ENCODE results near the gene ATCAY. TPM values are rescaled to one million over a fixed set of nuclear protein-coding genes. Genes with fewer than 3 reads are reported as not detected.

Gene ATCAY
- total RNA-seq (not detected), polyA plus RNA-seq (0.05 TPM)
- long read RNA-seq, donor 1 = 0 reads
- long read RNA-seq, donor 2 = 0 reads
- long read RNA-seq, donor 3 = 0 reads
- long read RNA-seq, donor 4 = 0 reads

GRCh38 chr19:3880471-3881271, at the start of gene ATCAY:
TSS of gene ATCAY (plus strand) at chr19:3880685. CDS start at chr19:3885768, 5,083 bp downstream.
- ATAC-seq (no peak), DNase-seq (peak in 1 of 3 donors; percentile 39)
- Histone ChIP-seq H3K4me3 (ENCODE audit: low read length) (no peak within 1 kb of the TSS), H3K9me3 (ENCODE audit: control insufficient read depth, low read length) (no peaks in the 10 kb centered on the region), H3K27ac (ENCODE audit: low read length) (no peak within 1 kb of the TSS), H3K4me1 (ENCODE audit: control insufficient read depth, insufficient read depth, low read length) (no peaks in the 10 kb centered on the region), H3K27me3 (ENCODE audit: control insufficient read depth, insufficient read depth) (no peaks in the 10 kb centered on the region)
- intact Hi-C loops (cut with DNase I) = no loop called here
- WGBS = 1% methylated on average over 49 of the region's 49 CpGs

- intact Hi-C loops (cut with DNase I) = no loop called here
- ATAC-seq = peak in 1 of 2 donors; percentile 22
- H3K27me3 ChIP-seq (ENCODE audit: control insufficient read depth, insufficient read depth) = no peaks in the 10 kb centered on the region
- H3K9me3 ChIP-seq (ENCODE audit: control insufficient read depth, low read length) = no peaks in the 10 kb centered on the region
- WGBS = 69% methylated on average over 19 of the region's 19 CpGs
- no peak for DNase-seq
- H3K27ac ChIP-seq (ENCODE audit: low read length) = no peak overlapping the region
- H3K4me1 ChIP-seq (ENCODE audit: control insufficient read depth, insufficient read depth, low read length) = no peaks in the 10 kb centered on the region
- H3K4me3 ChIP-seq (ENCODE audit: low read length) = no peak overlapping the region
These were observed 48.9 kb upstream of the ATCAY start for GRCh38 chr19:3831601-3832000.

GRCh38 chr19:3832001-3832400, 48.5 kb upstream of the ATCAY start:
- no peak overlapping the region for H3K4me3 ChIP-seq (ENCODE audit: low read length)
- intact Hi-C loops (cut with DNase I) = no loop called here
- no peaks in the 10 kb centered on the region for H3K4me1 ChIP-seq (ENCODE audit: control insufficient read depth, insufficient read depth, low read length)
- no peak overlapping the region for H3K27ac ChIP-seq (ENCODE audit: low read length)
- H3K27me3 ChIP-seq (ENCODE audit: control insufficient read depth, insufficient read depth) = no peaks in the 10 kb centered on the region
- H3K9me3 ChIP-seq (ENCODE audit: control insufficient read depth, low read length) = no peaks in the 10 kb centered on the region
- ATAC-seq (no peak), DNase-seq (no peak)
- WGBS = 92% methylated on average over 6 of the region's 6 CpGs

- Histone ChIP-seq H3K4me3 (ENCODE audit: low read length) (no peak overlapping the region), H3K27ac (ENCODE audit: low read length) (no peak overlapping the region), H3K4me1 (ENCODE audit: control insufficient read depth, insufficient read depth, low read length) (no peaks in the 10 kb centered on the region), H3K9me3 (ENCODE audit: control insufficient read depth, low read length) (no peaks in the 10 kb centered on the region), H3K27me3 (ENCODE audit: control insufficient read depth, insufficient read depth) (no peaks in the 10 kb centered on the region)
- WGBS = 61% methylated on average over 34 of the region's 34 CpGs
- intact Hi-C loops (cut with DNase I) = no loop called here
- ATAC-seq = no peak
- no peak for DNase-seq
These were observed 46.7 kb upstream of the ATCAY start for GRCh38 chr19:3833578-3834348.

GRCh38 chr19:3834349-3835054, 46.0 kb upstream of the ATCAY start:
- ATAC-seq (no peak), DNase-seq (no peak)
- no peaks in the 10 kb centered on the region for H3K9me3 ChIP-seq (ENCODE audit: control insufficient read depth, low read length)
- no peaks in the 10 kb centered on the region for H3K4me1 ChIP-seq (ENCODE audit: control insufficient read depth, insufficient read depth, low read length)
- 89% methylated on average over 35 of the region's 35 CpGs for WGBS
- intact Hi-C loops (cut with DNase I) = no loop called here
- H3K27ac ChIP-seq (ENCODE audit: low read length) = no peak overlapping the region
- H3K4me3 ChIP-seq (ENCODE audit: low read length) = no peak overlapping the region
- no peaks in the 10 kb centered on the region for H3K27me3 ChIP-seq (ENCODE audit: control insufficient read depth, insufficient read depth)

- Histone ChIP-seq H3K4me3 (ENCODE audit: low read length) (no peak overlapping the region), H3K9me3 (ENCODE audit: control insufficient read depth, low read length) (no peaks in the 10 kb centered on the region), H3K4me1 (ENCODE audit: control insufficient read depth, insufficient read depth, low read length) (no peaks in the 10 kb centered on the region), H3K27ac (ENCODE audit: low read length) (no peak overlapping the region), H3K27me3 (ENCODE audit: control insufficient read depth, insufficient read depth) (no peaks in the 10 kb centered on the region)
- ATAC-seq = no peak
- intact Hi-C loops (cut with DNase I) = no loop called here
- WGBS = 88% methylated on average over 9 of the region's 9 CpGs
- DNase-seq = no peak
These were observed 45.4 kb upstream of the ATCAY start for GRCh38 chr19:3835055-3835435.

GRCh38 chr19:3836887-3837286, 43.6 kb upstream of the ATCAY start:
- H3K27ac ChIP-seq (ENCODE audit: low read length) = no peak overlapping the region
- intact Hi-C loops (cut with DNase I) = no loop called here
- WGBS = 93% methylated on average over 6 of the region's 6 CpGs
- ATAC-seq (no peak), DNase-seq (no peak)
- no peaks in the 10 kb centered on the region for H3K9me3 ChIP-seq (ENCODE audit: control insufficient read depth, low read length)
- H3K27me3 ChIP-seq (ENCODE audit: control insufficient read depth, insufficient read depth) = no peaks in the 10 kb centered on the region
- H3K4me1 ChIP-seq (ENCODE audit: control insufficient read depth, insufficient read depth, low read length) = no peaks in the 10 kb centered on the region
- H3K4me3 ChIP-seq (ENCODE audit: low read length) = no peak overlapping the region

GRCh38 chr19:3837332-3837731, 43.2 kb upstream of the ATCAY start:
- Histone ChIP-seq H3K4me3 (ENCODE audit: low read length) (no peak overlapping the region), H3K9me3 (ENCODE audit: control insufficient read depth, low read length) (no peaks in the 10 kb centered on the region), H3K4me1 (ENCODE audit: control insufficient read depth, insufficient read depth, low read length) (no peaks in the 10 kb centered on the region), H3K27me3 (ENCODE audit: control insufficient read depth, insufficient read depth) (no peaks in the 10 kb centered on the region), H3K27ac (ENCODE audit: low read length) (no peak overlapping the region)
- ATAC-seq (no peak), DNase-seq (no peak)
- 97% methylated on average over 17 of the region's 17 CpGs for WGBS
- intact Hi-C loops (cut with DNase I) = no loop called here

GRCh38 chr19:3837922-3838321, 42.6 kb upstream of the ATCAY start:
- H3K9me3 ChIP-seq (ENCODE audit: control insufficient read depth, low read length) = no peaks in the 10 kb centered on the region
- H3K4me3 ChIP-seq (ENCODE audit: low read length) = no peak overlapping the region
- intact Hi-C loops (cut with DNase I) = no loop called here
- DNase-seq (no peak), ATAC-seq (no peak)
- WGBS = 97% methylated on average over 19 of the region's 19 CpGs
- H3K4me1 ChIP-seq (ENCODE audit: control insufficient read depth, insufficient read depth, low read length) = no peaks in the 10 kb centered on the region
- no peaks in the 10 kb centered on the region for H3K27me3 ChIP-seq (ENCODE audit: control insufficient read depth, insufficient read depth)
- H3K27ac ChIP-seq (ENCODE audit: low read length) = no peak overlapping the region

GRCh38 chr19:3838661-3839060, 41.8 kb upstream of the ATCAY start:
- Histone ChIP-seq H3K9me3 (ENCODE audit: control insufficient read depth, low read length) (no peaks in the 10 kb centered on the region), H3K4me1 (ENCODE audit: control insufficient read depth, insufficient read depth, low read length) (no peaks in the 10 kb centered on the region), H3K4me3 (ENCODE audit: low read length) (no peak overlapping the region), H3K27ac (ENCODE audit: low read length) (no peak overlapping the region), H3K27me3 (ENCODE audit: control insufficient read depth, insufficient read depth) (no peaks in the 10 kb centered on the region)
- intact Hi-C loops (cut with DNase I) = no loop called here
- 79% methylated on average over 13 of the region's 13 CpGs for WGBS
- no peak for ATAC-seq
- DNase-seq = no peak

GRCh38 chr19:3839941-3840340, 40.5 kb upstream of the ATCAY start:
- H3K4me1 ChIP-seq (ENCODE audit: control insufficient read depth, insufficient read depth, low read length) = no peaks in the 10 kb centered on the region
- H3K9me3 ChIP-seq (ENCODE audit: control insufficient read depth, low read length) = no peaks in the 10 kb centered on the region
- H3K4me3 ChIP-seq (ENCODE audit: low read length) = no peak overlapping the region
- DNase-seq (no peak), ATAC-seq (no peak)
- H3K27me3 ChIP-seq (ENCODE audit: control insufficient read depth, insufficient read depth) = no peaks in the 10 kb centered on the region
- intact Hi-C loops (cut with DNase I) = no loop called here
- H3K27ac ChIP-seq (ENCODE audit: low read length) = no peak overlapping the region
- WGBS = 70% methylated on average over 13 of the region's 13 CpGs

Measured in right cardiac atrium (tissue), 5 donors.